ENCODE results near the gene ARHGAP28. TPM values are rescaled to one million over a fixed set of nuclear protein-coding genes. Genes with fewer than 3 reads are reported as not detected.

Gene ARHGAP28
- polyA plus RNA-seq, 3 donors, result not detected

GRCh38 chr18:6719098-6719846 lies 10.2 kb upstream of the ARHGAP28 start:
- H3K9me3 ChIP-seq (replicated peaks in 1 of 2; ENCODE audit: control insufficient read depth in 1 of 2, insufficient read depth in 1 of 2, low read length in 2 of 2), result no peaks in the 10 kb centered on the region
- peaks cover 0 to 5% (median 1%) of the 10 kb centered on the region in 3 donors for H3K27me3 Mint-ChIP-seq (ENCODE audit: low read depth in 3 of 3)
- DNase-seq, result no peak

More at GRCh38 chr18:6719098-6719846, 10.2 kb upstream of the ARHGAP28 start:
- no peak for TF ChIP-seq CTCF (IDR thresholded peaks at IDR 0.05)
- Histone ChIP-seq H2AFZ (ENCODE audit: insufficient read depth, low read depth, low read length, poor library complexity, severe bottlenecking) (no peak overlapping the region), H3K4me2 (replicated peaks; ENCODE audit: extremely low read depth, low read length, poor library complexity, severe bottlenecking) (no peak overlapping the region), H4K20me1 (ENCODE audit: insufficient read depth, low read length) (no peaks in the 10 kb centered on the region), H3K36me3 (replicated peaks in 1 of 2; ENCODE audit: control insufficient read depth in 1 of 2, insufficient read depth in 2 of 2, low read length in 2 of 2) (no peaks in the 10 kb centered on the region), H3K27ac (ENCODE audit: low read depth in 1 of 2, low read length in 2 of 2) (no peak overlapping the region), H3K79me2 (ENCODE audit: insufficient read depth, low read length) (no peaks in the 10 kb centered on the region), H3K9ac (ENCODE audit: insufficient read depth, low read length, poor library complexity, severe bottlenecking) (no peak overlapping the region), H3K4me1 (ENCODE audit: control insufficient read depth in 1 of 2, insufficient read depth in 2 of 2, low read length in 2 of 2) (no peaks in the 10 kb centered on the region), H3K4me3 (replicated peaks in 1 of 3; ENCODE audit: low read depth in 2 of 3, low read length in 3 of 3) (no peak overlapping the region), H3K27me3 (ENCODE audit: control insufficient read depth in 2 of 2, insufficient read depth in 2 of 2, low read length in 2 of 2) (no peaks in the 10 kb centered on the region)
- peaks cover 0 to 2% (median 0%) of the 10 kb centered on the region in 7 donors for H3K9me3 Mint-ChIP-seq
- no peaks in the 10 kb centered on the region for H3K4me1 Mint-ChIP-seq
- H3K27ac Mint-ChIP-seq, result no peak overlapping the region
- no peak overlapping the region for H3K4me3 Mint-ChIP-seq
- intact Hi-C loops (cut with micrococcal nuclease), result no loop called here
- 100% methylated on average over 1 of the region's 4 CpGs for WGBS (ENCODE audit: insufficient coverage)
- no peaks in the 10 kb centered on the region for H3K36me3 Mint-ChIP-seq
